Measurements from ENCODE around the gene TRMT44. TPM values are rescaled to one million over a fixed set of nuclear protein-coding genes. Genes with fewer than 3 reads are reported as not detected.
A peak's percentile ranks its signal among the peaks of the same experiment; 100 is the strongest.

TRMT44 gene
- total RNA-seq, 1 donor = 21.7 TPM

GRCh38 chr4:8401665-8402064 is 38.9 kb upstream of the TRMT44 start:
- Histone ChIP-seq H3K4me1 (ENCODE audit: insufficient read depth, low read length) (no peaks in the 10 kb centered on the region), H2AFZ (ENCODE audit: low read length) (no peak overlapping the region), H3K27me3 (ENCODE audit: insufficient read depth, low read length) (no peaks in the 10 kb centered on the region), H3K27ac (ENCODE audit: low read depth, low read length) (no peak overlapping the region), H3K9me3 (ENCODE audit: low read depth, low read length) (no peaks in the 10 kb centered on the region), H3K79me2 (ENCODE audit: insufficient read depth, low read length) (no peaks in the 10 kb centered on the region), H3K4me3 (ENCODE audit: insufficient read depth, low read length) (no peak overlapping the region), H4K20me1 (ENCODE audit: insufficient read depth, low read length) (peaks cover 15% of the 10 kb centered on the region), H3K4me2 (ENCODE audit: insufficient read depth, low read length) (no peak overlapping the region), H3K36me3 (ENCODE audit: insufficient read depth, low read length) (peaks cover 32% of the 10 kb centered on the region)
- DNase-seq (ENCODE audit: insufficient read length, low spot score, missing footprints) = peak; percentile 52
- TF ChIP-seq CTCF (IDR thresholded peaks at IDR 0.05; ENCODE audit: extremely low read depth, low read depth, low read length) = no peak

- Histone ChIP-seq H2AFZ (ENCODE audit: low read length) (no peak overlapping the region), H3K4me2 (ENCODE audit: insufficient read depth, low read length) (no peak overlapping the region), H3K27ac (ENCODE audit: low read depth, low read length) (no peak overlapping the region), H3K79me2 (ENCODE audit: insufficient read depth, low read length) (no peaks in the 10 kb centered on the region), H3K27me3 (ENCODE audit: insufficient read depth, low read length) (no peaks in the 10 kb centered on the region), H3K36me3 (ENCODE audit: insufficient read depth, low read length) (peaks cover 32% of the 10 kb centered on the region), H3K4me3 (ENCODE audit: insufficient read depth, low read length) (no peak overlapping the region), H4K20me1 (ENCODE audit: insufficient read depth, low read length) (peaks cover 15% of the 10 kb centered on the region), H3K9me3 (ENCODE audit: low read depth, low read length) (no peaks in the 10 kb centered on the region), H3K4me1 (ENCODE audit: insufficient read depth, low read length) (no peaks in the 10 kb centered on the region)
- DNase-seq (ENCODE audit: insufficient read length, low spot score, missing footprints) = no peak
- TF ChIP-seq CTCF (IDR thresholded peaks at IDR 0.05; ENCODE audit: extremely low read depth, low read depth, low read length) = no peak
Measured at GRCh38 chr4:8402181-8402597, 38.4 kb upstream of the TRMT44 start.

GRCh38 chr4:8402640-8403039 is 37.9 kb upstream of the TRMT44 start:
- H3K27me3 ChIP-seq (ENCODE audit: insufficient read depth, low read length) = no peaks in the 10 kb centered on the region
- no peak overlapping the region for H3K4me3 ChIP-seq (ENCODE audit: insufficient read depth, low read length)
- DNase-seq (ENCODE audit: insufficient read length, low spot score, missing footprints) = peak; percentile 70
- H3K27ac ChIP-seq (ENCODE audit: low read depth, low read length) = no peak overlapping the region
- H4K20me1 ChIP-seq (ENCODE audit: insufficient read depth, low read length) = peaks cover 15% of the 10 kb centered on the region
- H3K4me1 ChIP-seq (ENCODE audit: insufficient read depth, low read length) = no peaks in the 10 kb centered on the region
- no peak overlapping the region for H2AFZ ChIP-seq (ENCODE audit: low read length)
- H3K9me3 ChIP-seq (ENCODE audit: low read depth, low read length) = no peaks in the 10 kb centered on the region
- peaks cover 29% of the 10 kb centered on the region for H3K36me3 ChIP-seq (ENCODE audit: insufficient read depth, low read length)
- H3K79me2 ChIP-seq (ENCODE audit: insufficient read depth, low read length) = no peaks in the 10 kb centered on the region
- no peak overlapping the region for H3K4me2 ChIP-seq (ENCODE audit: insufficient read depth, low read length)
- TF ChIP-seq CTCF (IDR thresholded peaks at IDR 0.05; ENCODE audit: extremely low read depth, low read depth, low read length) = no peak

- no peak overlapping the region for H2AFZ ChIP-seq (ENCODE audit: low read length)
- peak; percentile 98 for DNase-seq (ENCODE audit: insufficient read length, low spot score, missing footprints)
- H3K9me3 ChIP-seq (ENCODE audit: low read depth, low read length) = no peaks in the 10 kb centered on the region
- peaks cover 31% of the 10 kb centered on the region for H3K36me3 ChIP-seq (ENCODE audit: insufficient read depth, low read length)
- no peaks in the 10 kb centered on the region for H3K27me3 ChIP-seq (ENCODE audit: insufficient read depth, low read length)
- peak; percentile 97 for TF ChIP-seq CTCF (IDR thresholded peaks at IDR 0.05; ENCODE audit: extremely low read depth, low read depth, low read length)
- peaks cover 15% of the 10 kb centered on the region for H4K20me1 ChIP-seq (ENCODE audit: insufficient read depth, low read length)
- no peak overlapping the region for H3K27ac ChIP-seq (ENCODE audit: low read depth, low read length)
- H3K4me3 ChIP-seq (ENCODE audit: insufficient read depth, low read length) = no peak overlapping the region
- H3K4me1 ChIP-seq (ENCODE audit: insufficient read depth, low read length) = no peaks in the 10 kb centered on the region
- H3K79me2 ChIP-seq (ENCODE audit: insufficient read depth, low read length) = no peaks in the 10 kb centered on the region
- H3K4me2 ChIP-seq (ENCODE audit: insufficient read depth, low read length) = no peak overlapping the region
Measured at GRCh38 chr4:8403173-8403753, 37.3 kb upstream of the TRMT44 start.
